Trophoblast cell (in vitro differentiated cells and primary cell): ENCODE measurements around the gene F11R.
A peak's percentile ranks its signal among the peaks of the same experiment; 100 is the strongest.

Experiments
- DNase-seq, 2 donors: peaks; one replicate each; pipeline ENCODE4 v3.0.0-alpha.2; 2016
- H2AFZ ChIP-seq: 2 replicates; pipeline ENCODE4 v1.6.1; 2013; ENCODE audit warnings: low read length, moderate library complexity, mild to moderate bottlenecking; ENCODE audit not compliant: insufficient read depth, poor library complexity
- H2AK5ac ChIP-seq: 2 replicates; pipeline ENCODE4 v1.6.1; 2013; ENCODE audit warnings: mild to moderate bottlenecking, low read length
- H2BK120ac ChIP-seq: 2 replicates; pipeline ENCODE4 v1.6.1; 2013; ENCODE audit warnings: low read length, mild to moderate bottlenecking, moderate library complexity; ENCODE audit not compliant: insufficient read depth, poor library complexity
- H2BK12ac ChIP-seq: 2 replicates; pipeline ENCODE4 v1.6.1; 2013; ENCODE audit warnings: mild to moderate bottlenecking, low read length, moderate library complexity
- H2BK5ac ChIP-seq: 2 replicates; pipeline ENCODE4 v1.6.1; 2013; ENCODE audit warnings: low read length, low read depth, moderate library complexity, mild to moderate bottlenecking; ENCODE audit not compliant: poor library complexity
- H3K14ac ChIP-seq: 2 replicates; pipeline ENCODE4 v1.6.1; 2013; ENCODE audit warnings: mild to moderate bottlenecking, low read length
- H3K18ac ChIP-seq: 2 replicates; pipeline ENCODE4 v1.6.1; 2013; ENCODE audit warnings: mild to moderate bottlenecking, low read length
- H3K23ac ChIP-seq: 2 replicates; pipeline ENCODE4 v1.6.1; 2013; ENCODE audit warnings: low read length
- H3K27ac ChIP-seq: 2 replicates; pipeline ENCODE4 v1.5.1; 2013; ENCODE audit warnings: low read depth, mild to moderate bottlenecking, inconsistent platforms, low read length, moderate library complexity
- H3K27me3 ChIP-seq: 2 replicates; pipeline ENCODE4 v1.6.1; 2013; ENCODE audit warnings: inconsistent platforms, mild to moderate bottlenecking, low read length, moderate library complexity; ENCODE audit not compliant: insufficient read depth
- H3K36me3 ChIP-seq, 2 experiments: 1 replicate in 1 of 2; 2 replicates in 1 of 2; pipeline ENCODE4 v1.6.1; 2013; ENCODE audit warnings: low read length in 2 of 2, mild to moderate bottlenecking in 2 of 2, moderate library complexity in 1 of 2; ENCODE audit not compliant: insufficient read depth in 2 of 2, control insufficient read depth in 1 of 2
- H3K4ac ChIP-seq: 2 replicates; pipeline ENCODE4 v1.6.1; 2013; ENCODE audit warnings: low read depth, mild to moderate bottlenecking, low read length, moderate library complexity
- H3K4me1 ChIP-seq, 2 experiments: 1 replicate in 1 of 2; 2 replicates in 1 of 2; pipeline ENCODE4 v1.6.1; 2013; ENCODE audit warnings: low read length in 2 of 2, mild to moderate bottlenecking in 2 of 2, moderate library complexity in 1 of 2; ENCODE audit not compliant: insufficient read depth in 2 of 2, control insufficient read depth in 1 of 2
- H3K4me2 ChIP-seq: 2 replicates; pipeline ENCODE4 v1.6.1; 2013; ENCODE audit warnings: inconsistent platforms, mild to moderate bottlenecking, low read length, moderate library complexity
- H3K4me3 ChIP-seq: 2 replicates; pipeline ENCODE4 v1.5.1; 2013; ENCODE audit warnings: mild to moderate bottlenecking, low read depth, low read length, inconsistent platforms
- H3K79me1 ChIP-seq: one replicate; pipeline ENCODE4 v1.6.1; 2013; ENCODE audit warnings: low read length
- H3K79me2 ChIP-seq: 2 replicates; pipeline ENCODE4 v1.6.1; 2013; ENCODE audit warnings: low read length, mild to moderate bottlenecking; ENCODE audit not compliant: control insufficient read depth, insufficient read depth, poor library complexity
- H3K9ac ChIP-seq: 2 replicates; pipeline ENCODE4 v1.6.1; 2013; ENCODE audit warnings: mild to moderate bottlenecking, low read length
- H3K9me3 ChIP-seq: 2 replicates; pipeline ENCODE4 v1.6.1; 2013; ENCODE audit warnings: low read depth, mild to moderate bottlenecking, control low read depth, inconsistent platforms, low read length; ENCODE audit not compliant: insufficient read depth
- H4K12ac ChIP-seq: 2 replicates; pipeline ENCODE4 v1.6.1; 2013; ENCODE audit warnings: low read depth, mild to moderate bottlenecking, low read length, moderate library complexity
- H4K8ac ChIP-seq: 2 replicates; pipeline ENCODE4 v1.6.1; 2013; ENCODE audit warnings: low read depth, mild to moderate bottlenecking, low read length, moderate library complexity
- H4K91ac ChIP-seq: one replicate; pipeline ENCODE4 v1.6.1; 2013; ENCODE audit warnings: low read depth, mild to moderate bottlenecking, low read length, moderate library complexity
- WGBS: extraction: QIAGEN DNeasy Blood & Tissue Kit; methylation state at CpG from one replicate; pipeline ENCODE4 v1.1.7; 2013; ENCODE audit warnings: missing lambda C conversion rate; ENCODE audit not compliant: insufficient read length, insufficient coverage; ENCODE audit errors: extremely low coverage; 5-methylcytosine and 5-hydroxymethylcytosine counted together

The F11R gene

GRCh38 chr1:161039154-161039545, 18.2 kb upstream of the F11R start:
- peaks cover 8% of the 10 kb centered on the region for H3K79me2 ChIP-seq
- H4K91ac ChIP-seq = no peak overlapping the region
- H3K9me3 ChIP-seq = peaks cover 3% of the 10 kb centered on the region
- no peak overlapping the region for H2BK120ac ChIP-seq
- WGBS = no CpG with 5 or more reads among the region's 3 CpGs
- H3K79me1 ChIP-seq = peaks cover 8% of the 10 kb centered on the region
- no peak overlapping the region for H3K14ac ChIP-seq
- H4K12ac ChIP-seq = no peak overlapping the region
- H2BK12ac ChIP-seq = no peak overlapping the region
- H4K8ac ChIP-seq = no peak overlapping the region
- no peak overlapping the region for H2BK5ac ChIP-seq
- H3K4me2 ChIP-seq = peak overlapping the region; percentile 89
- H3K9ac ChIP-seq = peak overlapping the region; percentile 18
- H3K27me3 ChIP-seq = no peaks in the 10 kb centered on the region
- H2AFZ ChIP-seq = peak overlapping the region; percentile 94
- H3K4me1 ChIP-seq = peaks cover 5 to 10% of the 10 kb centered on the region in 2 experiments
- DNase-seq = no peak
- no peak overlapping the region for H3K27ac ChIP-seq
- peak overlapping the region; percentile 85 for H3K4me3 ChIP-seq
- H2AK5ac ChIP-seq = no peak overlapping the region
- H3K23ac ChIP-seq = no peak overlapping the region
- H3K18ac ChIP-seq = no peak overlapping the region
- peaks cover 31 to 36% of the 10 kb centered on the region in 2 experiments for H3K36me3 ChIP-seq
- H3K4ac ChIP-seq = no peak overlapping the region

- Histone ChIP-seq H3K18ac (peak within 1 kb of the TSS; percentile 70), H3K79me1 (peaks cover 8% of the 10 kb centered on the region), H2BK5ac (peak within 1 kb of the TSS; percentile 15), H3K4me3 (peak within 1 kb of the TSS; percentile 85), H3K79me2 (peaks cover 7% of the 10 kb centered on the region), H4K12ac (peak within 1 kb of the TSS; percentile 9), H3K14ac (peak within 1 kb of the TSS; percentile 62), H3K36me3 (peaks cover 31 to 36% of the 10 kb centered on the region in 2 experiments), H3K4me2 (peak within 1 kb of the TSS; percentile 89), H4K91ac (peak within 1 kb of the TSS; percentile 84), H2BK120ac (peak within 1 kb of the TSS; percentile 61), H4K8ac (peak within 1 kb of the TSS; percentile 52), H3K27me3 (no peaks in the 10 kb centered on the region), H3K9me3 (peaks cover 3% of the 10 kb centered on the region), H2AFZ (peak within 1 kb of the TSS; percentile 94), H2AK5ac (peak within 1 kb of the TSS; percentile 80), H3K4ac (peak within 1 kb of the TSS; percentile 89), H3K4me1 (peaks cover 5 to 14% of the 10 kb centered on the region in 2 experiments), H3K27ac (peak within 1 kb of the TSS; percentile 56), H3K9ac (peak within 1 kb of the TSS; percentile 34), H2BK12ac (peak within 1 kb of the TSS; percentile 47), H3K23ac (no peak within 1 kb of the TSS)
- no CpG with 5 or more reads among the region's 54 CpGs for WGBS
- peak; percentile 78 to 79 for DNase-seq
Measured at GRCh38 chr1:161038523-161039153, 17.7 kb upstream of the F11R start, which contains the start of gene TSTD1. TSS of gene TSTD1 (minus strand) at chr1:161038964. CDS start at chr1:161038889, 75 bp downstream.

- Histone ChIP-seq H4K91ac (peak overlapping the region; percentile 84), H2BK120ac (peak overlapping the region; percentile 61), H3K18ac (peak overlapping the region; percentile 70), H3K14ac (peak overlapping the region; percentile 62), H3K9me3 (peaks cover 3% of the 10 kb centered on the region), H3K4me3 (peak overlapping the region; percentile 85), H3K36me3 (peaks cover 31 to 36% of the 10 kb centered on the region in 2 experiments), H3K79me1 (peaks cover 8% of the 10 kb centered on the region), H3K27me3 (no peaks in the 10 kb centered on the region), H2AFZ (peak overlapping the region; percentile 94), H4K8ac (peak overlapping the region; percentile 52), H3K79me2 (peaks cover 7% of the 10 kb centered on the region), H3K9ac (peak overlapping the region; percentile 34), H2AK5ac (peak overlapping the region; percentile 80), H3K27ac (peak overlapping the region; percentile 56), H2BK5ac (peak overlapping the region; percentile 15), H3K4ac (peak overlapping the region; percentile 89), H3K23ac (no peak overlapping the region), H2BK12ac (peak overlapping the region; percentile 47), H4K12ac (peak overlapping the region; percentile 31), H3K4me1 (peaks cover 5 to 15% of the 10 kb centered on the region in 2 experiments), H3K4me2 (peak overlapping the region; percentile 89)
- DNase-seq = peak; percentile 39 to 40
- WGBS = no CpG with 5 or more reads among the region's 21 CpGs
Measured at GRCh38 chr1:161037661-161038522, 16.9 kb upstream of the F11R start.

- H3K79me1 ChIP-seq = peaks cover 8% of the 10 kb centered on the region
- H2AK5ac ChIP-seq = no peak overlapping the region
- no peak overlapping the region for H4K8ac ChIP-seq
- H3K4ac ChIP-seq = no peak overlapping the region
- H3K4me1 ChIP-seq = peaks cover 5 to 18% of the 10 kb centered on the region in 2 experiments
- H3K4me3 ChIP-seq = no peak overlapping the region
- H3K27ac ChIP-seq = no peak overlapping the region
- H2BK12ac ChIP-seq = no peak overlapping the region
- peak; percentile 95 to 100 for DNase-seq
- no peak overlapping the region for H2AFZ ChIP-seq
- H3K14ac ChIP-seq = no peak overlapping the region
- peaks cover 0 to 2% of the 10 kb centered on the region in 2 experiments for H3K36me3 ChIP-seq
- no peak overlapping the region for H3K18ac ChIP-seq
- WGBS = no CpG with 5 or more reads among the region's 3 CpGs
- H3K79me2 ChIP-seq = peaks cover 7% of the 10 kb centered on the region
- H3K9me3 ChIP-seq = peaks cover 2% of the 10 kb centered on the region
- no peak overlapping the region for H4K12ac ChIP-seq
- no peaks in the 10 kb centered on the region for H3K27me3 ChIP-seq
- H4K91ac ChIP-seq = no peak overlapping the region
- H3K9ac ChIP-seq = no peak overlapping the region
- H2BK5ac ChIP-seq = no peak overlapping the region
- no peak overlapping the region for H3K23ac ChIP-seq
- H3K4me2 ChIP-seq = no peak overlapping the region
- no peak overlapping the region for H2BK120ac ChIP-seq
Measured at GRCh38 chr1:161033751-161034150, 12.8 kb upstream of the F11R start.
